ENCODE measurements around the gene BCL2. TPM values are rescaled to one million over a fixed set of nuclear protein-coding genes. Genes with fewer than 3 reads are reported as not detected.

BCL2 gene
- total RNA-seq, 2 experiments from 2014 or later = 102 to 109 TPM

- H3K27me3 Mint-ChIP-seq = no peaks in the 10 kb centered on the region
- H3K36me3 Mint-ChIP-seq (ENCODE audit: low read depth) = peaks cover 82% of the 10 kb centered on the region
- no peaks in the 10 kb centered on the region for H3K9me3 Mint-ChIP-seq
- CTCF ChIA-PET = interaction anchor here (6.6 kb wide), 1 partner anchor 15 kb away, joined by 58 read pairs; the partner anchor contains the start of gene BCL2
- POLR2A ChIA-PET = interaction anchor here (1.2 to 13.7 kb wide), 4 partner anchors 11 to 16 kb away, joined by 3 to 112 read pairs (median 6); partner anchors contain the start of gene BCL2
- peaks cover 90% of the 10 kb centered on the region for H3K4me1 Mint-ChIP-seq
- peak overlapping the region; percentile 83 for H3K27ac Mint-ChIP-seq
- no peak overlapping the region for H3K4me3 Mint-ChIP-seq
- no peak for DNase-seq
Measured at GRCh38 chr18:63303547-63303946, 16.0 kb downstream of the BCL2 start.

GRCh38 chr18:63302636-63303405 is 16.7 kb downstream of the BCL2 start:
- Mint-ChIP-seq H3K27me3 (no peaks in the 10 kb centered on the region), H3K4me3 (peak overlapping the region; percentile 53), H3K36me3 (ENCODE audit: low read depth) (peaks cover 85% of the 10 kb centered on the region), H3K4me1 (peaks cover 92% of the 10 kb centered on the region), H3K9me3 (no peaks in the 10 kb centered on the region), H3K27ac (peak overlapping the region; percentile 83)
- CTCF ChIA-PET = interaction anchor here (0.9 to 6.6 kb wide), 3 partner anchors 10 to 136 kb away, joined by 3 to 58 read pairs (median 5); partner anchors contain the start of gene BCL2
- POLR2A ChIA-PET = interaction anchor here (1.2 to 13.7 kb wide), 9 partner anchors 11 to 141 kb away, joined by 3 to 112 read pairs (median 5); partner anchors contain the start of gene BCL2
- no peak for DNase-seq

GRCh38 chr18:63302220-63302619 is 17.3 kb downstream of the BCL2 start:
- no peaks in the 10 kb centered on the region for H3K9me3 Mint-ChIP-seq
- peak overlapping the region; percentile 83 for H3K27ac Mint-ChIP-seq
- POLR2A ChIA-PET = interaction anchor here (0.9 to 13.7 kb wide), 9 partner anchors 9 to 140 kb away, joined by 3 to 112 read pairs (median 5); partner anchors contain the start of gene BCL2
- CTCF ChIA-PET = interaction anchor here (0.9 to 6.6 kb wide), 4 partner anchors 9 to 149 kb away, joined by 3 to 58 read pairs (median 4); partner anchors contain the start of gene BCL2
- H3K4me3 Mint-ChIP-seq = peak overlapping the region; percentile 53
- DNase-seq = no peak
- H3K27me3 Mint-ChIP-seq = no peaks in the 10 kb centered on the region
- peaks cover 86% of the 10 kb centered on the region for H3K36me3 Mint-ChIP-seq (ENCODE audit: low read depth)
- H3K4me1 Mint-ChIP-seq = peaks cover 92% of the 10 kb centered on the region

- peak overlapping the region; percentile 45 for H3K4me3 Mint-ChIP-seq
- DNase-seq = no peak
- ChIA-PET POLR2A (interaction anchor here (0.9 to 13.7 kb wide), 10 partner anchors 8 to 140 kb away, joined by 3 to 112 read pairs (median 5); partner anchors contain the start of gene BCL2), CTCF (interaction anchor here (0.9 to 6.6 kb wide), 5 partner anchors 17 to 148 kb away, joined by 3 to 58 read pairs (median 3); partner anchors contain the start of gene BCL2)
- H3K27me3 Mint-ChIP-seq = no peaks in the 10 kb centered on the region
- H3K4me1 Mint-ChIP-seq = peaks cover 86% of the 10 kb centered on the region
- peaks cover 84% of the 10 kb centered on the region for H3K36me3 Mint-ChIP-seq (ENCODE audit: low read depth)
- no peaks in the 10 kb centered on the region for H3K9me3 Mint-ChIP-seq
- H3K27ac Mint-ChIP-seq = peak overlapping the region; percentile 83
Measured at GRCh38 chr18:63301434-63301833, 18.1 kb downstream of the BCL2 start.

- peak overlapping the region; percentile 53 for H3K4me3 Mint-ChIP-seq
- peak overlapping the region; percentile 83 for H3K27ac Mint-ChIP-seq
- peaks cover 85% of the 10 kb centered on the region for H3K4me1 Mint-ChIP-seq
- H3K36me3 Mint-ChIP-seq (ENCODE audit: low read depth) = peaks cover 85% of the 10 kb centered on the region
- ChIA-PET CTCF (interaction anchor here (0.8 to 6.6 kb wide), 4 partner anchors 18 to 89 kb away, joined by 3 to 58 read pairs (median 4); partner anchors contain the start of gene BCL2), POLR2A (interaction anchor here (0.8 to 13.7 kb wide), 10 partner anchors 10 to 139 kb away, joined by 4 to 112 read pairs (median 10); partner anchors contain the start of gene BCL2)
- H3K9me3 Mint-ChIP-seq = no peaks in the 10 kb centered on the region
- DNase-seq = peak; percentile 64
- H3K27me3 Mint-ChIP-seq = no peaks in the 10 kb centered on the region
Measured at GRCh38 chr18:63299837-63300745, 19.5 kb downstream of the BCL2 start.

- Mint-ChIP-seq H3K4me1 (peaks cover 79% of the 10 kb centered on the region), H3K4me3 (peak overlapping the region; percentile 53), H3K27me3 (no peaks in the 10 kb centered on the region), H3K36me3 (ENCODE audit: low read depth) (peaks cover 83% of the 10 kb centered on the region), H3K9me3 (no peaks in the 10 kb centered on the region), H3K27ac (peak overlapping the region; percentile 83)
- CTCF ChIA-PET = interaction anchor here (0.6 to 6.6 kb wide), 10 partner anchors 8 to 282 kb away, joined by 3 to 58 read pairs (median 4); partner anchors contain the start of gene BCL2
- POLR2A ChIA-PET = interaction anchor here (0.8 to 13.7 kb wide), 17 partner anchors 8 to 141 kb away, joined by 3 to 112 read pairs (median 6); partner anchors contain the start of gene BCL2
- DNase-seq = peak; percentile 72
Measured at GRCh38 chr18:63298400-63299365, 20.9 kb downstream of the BCL2 start.

- ChIA-PET POLR2A (interaction anchor here (0.8 to 13.7 kb wide), 15 partner anchors 9 to 140 kb away, joined by 3 to 112 read pairs (median 7); partner anchors contain the start of gene BCL2), CTCF (interaction anchor here (0.6 to 6.6 kb wide), 8 partner anchors 9 to 281 kb away, joined by 3 to 58 read pairs (median 4); partner anchors contain the start of gene BCL2)
- H3K27ac Mint-ChIP-seq = peak overlapping the region; percentile 83
- H3K4me3 Mint-ChIP-seq = no peak overlapping the region
- no peak for DNase-seq
- H3K27me3 Mint-ChIP-seq = no peaks in the 10 kb centered on the region
- H3K4me1 Mint-ChIP-seq = peaks cover 80% of the 10 kb centered on the region
- H3K9me3 Mint-ChIP-seq = no peaks in the 10 kb centered on the region
- H3K36me3 Mint-ChIP-seq (ENCODE audit: low read depth) = peaks cover 86% of the 10 kb centered on the region
Measured at GRCh38 chr18:63297687-63298399, 21.7 kb downstream of the BCL2 start.

- Mint-ChIP-seq H3K27me3 (no peaks in the 10 kb centered on the region), H3K27ac (peak overlapping the region; percentile 57), H3K4me1 (peaks cover 74% of the 10 kb centered on the region), H3K36me3 (ENCODE audit: low read depth) (peaks cover 80% of the 10 kb centered on the region), H3K9me3 (no peaks in the 10 kb centered on the region), H3K4me3 (no peak overlapping the region)
- DNase-seq = no peak
- CTCF ChIA-PET = interaction anchor here (1.1 to 7.6 kb wide), 3 partner anchors 23 to 89 kb away, joined by 4 to 41 read pairs (median 4); partner anchors contain the start of gene BCL2
- POLR2A ChIA-PET = interaction anchor here (1.3 to 3.3 kb wide), 3 partner anchors 8 to 132 kb away, joined by 4 to 21 read pairs (median 5); partner anchors contain the start of gene BCL2
Measured at GRCh38 chr18:63293935-63294334, 25.6 kb downstream of the BCL2 start.

- peaks cover 71% of the 10 kb centered on the region for H3K36me3 Mint-ChIP-seq (ENCODE audit: low read depth)
- H3K27me3 Mint-ChIP-seq = no peaks in the 10 kb centered on the region
- no peaks in the 10 kb centered on the region for H3K9me3 Mint-ChIP-seq
- H3K27ac Mint-ChIP-seq = peak overlapping the region; percentile 77
- peak overlapping the region; percentile 7 for H3K4me3 Mint-ChIP-seq
- H3K4me1 Mint-ChIP-seq = peaks cover 66% of the 10 kb centered on the region
- ChIA-PET CTCF (interaction anchor here (0.6 to 7.6 kb wide), 3 partner anchors 10 to 88 kb away, joined by 3 to 41 read pairs (median 4); partner anchors contain the start of gene BCL2), POLR2A (interaction anchor here (0.7 to 3.3 kb wide), 11 partner anchors 9 to 138 kb away, joined by 3 to 21 read pairs (median 3); partner anchors contain the start of gene BCL2)
- peak; percentile 62 for DNase-seq
Measured at GRCh38 chr18:63292831-63293683, 26.5 kb downstream of the BCL2 start.

- Mint-ChIP-seq H3K27ac (peak overlapping the region; percentile 77), H3K4me1 (peaks cover 59% of the 10 kb centered on the region), H3K36me3 (ENCODE audit: low read depth) (peaks cover 61% of the 10 kb centered on the region), H3K27me3 (no peaks in the 10 kb centered on the region), H3K4me3 (peak overlapping the region; percentile 48), H3K9me3 (no peaks in the 10 kb centered on the region)
- POLR2A ChIA-PET = interaction anchor here (0.6 to 2.0 kb wide), 7 partner anchors 10 to 83 kb away, joined by 3 to 13 read pairs (median 5); no protein-coding TSS in a partner anchor
- no peak for DNase-seq
- CTCF ChIA-PET = interaction anchor here (0.7 to 7.6 kb wide), 2 partner anchors 27 to 171 kb away, joined by 4 to 41 read pairs; partner anchors contain the start of gene BCL2
Measured at GRCh38 chr18:63291278-63291677, 28.3 kb downstream of the BCL2 start.

Measured in activated CD4-positive, alpha-beta memory T cell treated with anti-CD3 and anti-CD28 coated beads, Interleukin-2, amount 10 ng/mL, durations not matched to agents 7 days and 5 days (primary cell).